K562 (cell line): Measurements from ENCODE around the gene CAPN2. TPM values are rescaled to one million over a fixed set of nuclear protein-coding genes. Genes with fewer than 3 reads are reported as not detected.

Experiments
- C11orf30 ChIP-seq: fragments of 450-650 bp; IDR thresholded peaks from 2 replicates; pipeline ENCODE4 v1.6.1; 2016; ENCODE audit warnings: low read depth, mild to moderate bottlenecking
- CREB1 ChIP-seq, 2 experiments: sonication (generic) in 1 of 2; formaldehyde crosslinking in 1 of 2; IDR thresholded peaks; 2 replicates each; pipeline versions ENCODE4 v1.6.1 to v1.8.0; 2012 to 2022; ENCODE audit warnings: inconsistent platforms in 1 of 2, mild to moderate bottlenecking in 1 of 2, missing genetic modification reagents in 1 of 2, moderate library complexity in 1 of 2
- FOXJ2 ChIP-seq: fragments of 200-800 bp; sonication (Bioruptor generic); IDR thresholded peaks from 2 replicates; pipeline ENCODE4 v1.6.1; 2016; ENCODE audit warnings: missing genetic modification characterization, missing compliant biosample characterization
- HDGF ChIP-seq: fragments of 450-650 bp; IDR thresholded peaks from 2 replicates; pipeline ENCODE4 v1.6.1; 2016
- KLF16 ChIP-seq: IDR thresholded peaks from 2 replicates; pipeline ENCODE4 v1.6.1; 2016; ENCODE audit warnings: antibody characterized with exemption
- KLF6 ChIP-seq: fragments of 250-450 bp; sonication (Bioruptor Pico); IDR thresholded peaks from 2 replicates; pipeline ENCODE4 v1.4.0; 2020; ENCODE audit warnings: mild to moderate bottlenecking, moderate library complexity, borderline replicate concordance
- NCOA1 ChIP-seq: fragments of 450-650 bp; IDR thresholded peaks from 2 replicates; pipeline ENCODE4 v1.6.1; 2016; ENCODE audit warnings: low read depth
- NFE2 ChIP-seq: IDR thresholded peaks from 2 replicates; pipeline ENCODE4 v1.6.1; 2014; ENCODE audit warnings: antibody characterized with exemption, low read depth
- NFIC ChIP-seq: fragments of 450-650 bp; IDR thresholded peaks from 2 replicates; pipeline ENCODE4 v1.6.1; 2017; ENCODE audit warnings: mild to moderate bottlenecking, inconsistent platforms
- NR0B1 ChIP-seq: fragments of 450-650 bp; IDR thresholded peaks from one replicate; pipeline ENCODE4 v1.6.1; 2018; ENCODE audit warnings: mild to moderate bottlenecking, moderate library complexity; ENCODE audit not compliant: partially characterized antibody
- TCF3 ChIP-seq: sonication (generic); formaldehyde crosslinking; IDR thresholded peaks from 2 replicates; pipeline ENCODE4 v1.4.0; 2020; ENCODE audit warnings: mild to moderate bottlenecking, missing genetic modification reagents
- polyA plus RNA-seq, 8 experiments: library from polyadenylated mRNA; depleted of rRNA in 4 of 8; stranded (reverse) in 5 of 8; unstranded in 3 of 8; fragments of >200 nt; fragmentation: Nextera tagmentation in 2 of 8; fragmentation: Illumina TruSeq in 1 of 8; extraction: Ambion mirVana in 2 of 8; extraction: Trizol in 1 of 8; gene quantifications; 2 replicates each; pipeline versions ENCODE4 v1.2.1 to v1.2.3, GENCODE V29; 2011 to 2014; ENCODE audit warnings: inconsistent platforms in 1 of 8, missing spikeins in 1 of 8
- total RNA-seq, 7 experiments: library from RNA; depleted of rRNA in 6 of 7; stranded (reverse); fragments of >200 nt in 6 of 7; fragmentation: Illumina TruSeq in 2 of 7; extraction: Trizol in 2 of 7; gene quantifications; 2 replicates each; pipeline versions ENCODE4 v1.2.1 to v1.2.3, GENCODE V29; 2011 to 2021; ENCODE audit warnings: low replicate concordance in 1 of 7
- TF ChIP-seq, protein P1 (sequence below): fragments of 450-650 bp; IDR thresholded peaks from 2 replicates; pipeline ENCODE4 v1.6.1; 2016; ENCODE audit warnings: mild to moderate bottlenecking, moderate library complexity
- TF ChIP-seq, protein P2 (sequence below): sonication (generic); formaldehyde crosslinking; IDR thresholded peaks from 2 replicates; pipeline ENCODE4 v1.8.0; 2022; ENCODE audit warnings: missing genetic modification reagents, mild to moderate bottlenecking, moderate library complexity, borderline replicate concordance

The CAPN2 gene
- total and polyA plus RNA-seq, 9 of the 15 experiments (the other 6 are each of a cell fraction or from before 2014, with no cell fraction given): 24.6 to 157 (median 101) TPM

DNA sequence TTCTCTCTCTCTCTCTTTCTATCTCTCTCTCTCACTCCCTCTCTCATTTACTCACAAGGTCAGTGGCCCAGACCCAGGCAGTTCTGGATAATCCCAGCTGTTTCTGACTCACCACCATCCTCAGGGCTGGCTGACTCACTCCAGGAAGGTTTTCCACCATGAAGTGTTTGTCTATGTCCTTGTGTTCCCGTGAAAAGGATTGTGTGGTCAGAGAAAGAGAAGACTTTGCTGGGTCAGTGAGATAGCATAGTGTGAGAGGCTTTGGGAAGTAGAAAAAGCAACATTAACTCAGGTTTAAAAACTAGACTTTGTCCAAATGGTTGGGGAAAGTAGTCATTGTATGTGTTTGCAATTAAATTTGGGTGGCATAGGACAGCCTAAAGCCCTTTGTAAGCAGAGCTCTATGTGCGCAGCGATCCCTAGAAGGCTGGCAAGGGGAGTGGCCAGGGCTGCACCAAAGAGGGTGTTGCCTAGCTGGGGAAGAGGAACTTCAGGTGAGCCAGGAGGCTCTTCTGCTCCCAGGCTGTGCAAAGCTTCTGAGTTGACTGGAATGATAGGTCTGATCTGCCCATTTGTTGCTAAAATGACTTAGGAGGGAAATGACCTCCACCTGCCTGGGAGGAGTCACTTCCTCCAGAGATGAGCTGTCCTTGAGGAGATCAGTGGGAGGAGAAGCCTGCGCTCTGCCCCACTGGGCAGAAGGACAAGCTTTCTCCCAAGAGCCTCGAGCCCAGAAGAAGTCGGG, 4.9 kb upstream of the CAPN2 start (continued):
- TF ChIP-seq NR0B1 (no peak), NCOA1 (peak; percentile 27; the same call in 1 of the 2 replicates), NFE2 (peak; percentile 42; the same call in 1 of the 2 replicates), KLF6 (CRISPR knock-in tag) (no peak), CREB1 (IDR thresholded peaks at IDR 0.05) (no peak), CREB1 (CRISPR knock-in tag; IDR thresholded peaks at IDR 0.05) (no peak; the same call in 1 of the 2 replicates), NFIC (peak; percentile 65), KLF16 (no peak), FOXJ2 (tag) (0 out of 2 replicates have a peak, but pooled peaks have one; percentile 46), HDGF (0 out of 2 replicates have a peak, but pooled peaks have one; percentile 35), TCF3 (CRISPR knock-in tag) (peak; percentile 66), C11orf30 (peak; percentile 6; the same call in 1 of the 2 replicates)
- TF ChIP-seq, protein P1, sequence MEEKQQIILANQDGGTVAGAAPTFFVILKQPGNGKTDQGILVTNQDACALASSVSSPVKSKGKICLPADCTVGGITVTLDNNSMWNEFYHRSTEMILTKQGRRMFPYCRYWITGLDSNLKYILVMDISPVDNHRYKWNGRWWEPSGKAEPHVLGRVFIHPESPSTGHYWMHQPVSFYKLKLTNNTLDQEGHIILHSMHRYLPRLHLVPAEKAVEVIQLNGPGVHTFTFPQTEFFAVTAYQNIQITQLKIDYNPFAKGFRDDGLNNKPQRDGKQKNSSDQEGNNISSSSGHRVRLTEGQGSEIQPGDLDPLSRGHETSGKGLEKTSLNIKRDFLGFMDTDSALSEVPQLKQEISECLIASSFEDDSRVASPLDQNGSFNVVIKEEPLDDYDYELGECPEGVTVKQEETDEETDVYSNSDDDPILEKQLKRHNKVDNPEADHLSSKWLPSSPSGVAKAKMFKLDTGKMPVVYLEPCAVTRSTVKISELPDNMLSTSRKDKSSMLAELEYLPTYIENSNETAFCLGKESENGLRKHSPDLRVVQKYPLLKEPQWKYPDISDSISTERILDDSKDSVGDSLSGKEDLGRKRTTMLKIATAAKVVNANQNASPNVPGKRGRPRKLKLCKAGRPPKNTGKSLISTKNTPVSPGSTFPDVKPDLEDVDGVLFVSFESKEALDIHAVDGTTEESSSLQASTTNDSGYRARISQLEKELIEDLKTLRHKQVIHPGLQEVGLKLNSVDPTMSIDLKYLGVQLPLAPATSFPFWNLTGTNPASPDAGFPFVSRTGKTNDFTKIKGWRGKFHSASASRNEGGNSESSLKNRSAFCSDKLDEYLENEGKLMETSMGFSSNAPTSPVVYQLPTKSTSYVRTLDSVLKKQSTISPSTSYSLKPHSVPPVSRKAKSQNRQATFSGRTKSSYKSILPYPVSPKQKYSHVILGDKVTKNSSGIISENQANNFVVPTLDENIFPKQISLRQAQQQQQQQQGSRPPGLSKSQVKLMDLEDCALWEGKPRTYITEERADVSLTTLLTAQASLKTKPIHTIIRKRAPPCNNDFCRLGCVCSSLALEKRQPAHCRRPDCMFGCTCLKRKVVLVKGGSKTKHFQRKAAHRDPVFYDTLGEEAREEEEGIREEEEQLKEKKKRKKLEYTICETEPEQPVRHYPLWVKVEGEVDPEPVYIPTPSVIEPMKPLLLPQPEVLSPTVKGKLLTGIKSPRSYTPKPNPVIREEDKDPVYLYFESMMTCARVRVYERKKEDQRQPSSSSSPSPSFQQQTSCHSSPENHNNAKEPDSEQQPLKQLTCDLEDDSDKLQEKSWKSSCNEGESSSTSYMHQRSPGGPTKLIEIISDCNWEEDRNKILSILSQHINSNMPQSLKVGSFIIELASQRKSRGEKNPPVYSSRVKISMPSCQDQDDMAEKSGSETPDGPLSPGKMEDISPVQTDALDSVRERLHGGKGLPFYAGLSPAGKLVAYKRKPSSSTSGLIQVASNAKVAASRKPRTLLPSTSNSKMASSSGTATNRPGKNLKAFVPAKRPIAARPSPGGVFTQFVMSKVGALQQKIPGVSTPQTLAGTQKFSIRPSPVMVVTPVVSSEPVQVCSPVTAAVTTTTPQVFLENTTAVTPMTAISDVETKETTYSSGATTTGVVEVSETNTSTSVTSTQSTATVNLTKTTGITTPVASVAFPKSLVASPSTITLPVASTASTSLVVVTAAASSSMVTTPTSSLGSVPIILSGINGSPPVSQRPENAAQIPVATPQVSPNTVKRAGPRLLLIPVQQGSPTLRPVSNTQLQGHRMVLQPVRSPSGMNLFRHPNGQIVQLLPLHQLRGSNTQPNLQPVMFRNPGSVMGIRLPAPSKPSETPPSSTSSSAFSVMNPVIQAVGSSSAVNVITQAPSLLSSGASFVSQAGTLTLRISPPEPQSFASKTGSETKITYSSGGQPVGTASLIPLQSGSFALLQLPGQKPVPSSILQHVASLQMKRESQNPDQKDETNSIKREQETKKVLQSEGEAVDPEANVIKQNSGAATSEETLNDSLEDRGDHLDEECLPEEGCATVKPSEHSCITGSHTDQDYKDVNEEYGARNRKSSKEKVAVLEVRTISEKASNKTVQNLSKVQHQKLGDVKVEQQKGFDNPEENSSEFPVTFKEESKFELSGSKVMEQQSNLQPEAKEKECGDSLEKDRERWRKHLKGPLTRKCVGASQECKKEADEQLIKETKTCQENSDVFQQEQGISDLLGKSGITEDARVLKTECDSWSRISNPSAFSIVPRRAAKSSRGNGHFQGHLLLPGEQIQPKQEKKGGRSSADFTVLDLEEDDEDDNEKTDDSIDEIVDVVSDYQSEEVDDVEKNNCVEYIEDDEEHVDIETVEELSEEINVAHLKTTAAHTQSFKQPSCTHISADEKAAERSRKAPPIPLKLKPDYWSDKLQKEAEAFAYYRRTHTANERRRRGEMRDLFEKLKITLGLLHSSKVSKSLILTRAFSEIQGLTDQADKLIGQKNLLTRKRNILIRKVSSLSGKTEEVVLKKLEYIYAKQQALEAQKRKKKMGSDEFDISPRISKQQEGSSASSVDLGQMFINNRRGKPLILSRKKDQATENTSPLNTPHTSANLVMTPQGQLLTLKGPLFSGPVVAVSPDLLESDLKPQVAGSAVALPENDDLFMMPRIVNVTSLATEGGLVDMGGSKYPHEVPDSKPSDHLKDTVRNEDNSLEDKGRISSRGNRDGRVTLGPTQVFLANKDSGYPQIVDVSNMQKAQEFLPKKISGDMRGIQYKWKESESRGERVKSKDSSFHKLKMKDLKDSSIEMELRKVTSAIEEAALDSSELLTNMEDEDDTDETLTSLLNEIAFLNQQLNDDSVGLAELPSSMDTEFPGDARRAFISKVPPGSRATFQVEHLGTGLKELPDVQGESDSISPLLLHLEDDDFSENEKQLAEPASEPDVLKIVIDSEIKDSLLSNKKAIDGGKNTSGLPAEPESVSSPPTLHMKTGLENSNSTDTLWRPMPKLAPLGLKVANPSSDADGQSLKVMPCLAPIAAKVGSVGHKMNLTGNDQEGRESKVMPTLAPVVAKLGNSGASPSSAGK: no peak; the same call in 1 of the 2 replicates
- TF ChIP-seq, protein P2, sequence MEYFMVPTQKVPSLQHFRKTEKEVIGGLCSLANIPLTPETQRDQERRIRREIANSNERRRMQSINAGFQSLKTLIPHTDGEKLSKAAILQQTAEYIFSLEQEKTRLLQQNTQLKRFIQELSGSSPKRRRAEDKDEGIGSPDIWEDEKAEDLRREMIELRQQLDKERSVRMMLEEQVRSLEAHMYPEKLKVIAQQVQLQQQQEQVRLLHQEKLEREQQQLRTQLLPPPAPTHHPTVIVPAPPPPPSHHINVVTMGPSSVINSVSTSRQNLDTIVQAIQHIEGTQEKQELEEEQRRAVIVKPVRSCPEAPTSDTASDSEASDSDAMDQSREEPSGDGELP (CRISPR knock-in tag): peak; percentile 96
